H1 (cell line): ENCODE measurements around the gene ALOX15B. TPM values are rescaled to one million over a fixed set of nuclear protein-coding genes. Genes with fewer than 3 reads are reported as not detected.

ENCODE experiments used
- CTCF ChIP-seq, 3 experiments: IDR thresholded peaks; 1 replicate in 2 of 3; 2 replicates in 1 of 3; pipeline versions ENCODE4 v1.5.1 to v1.6.1; 2011; ENCODE audit warnings: low read length in 3 of 3, mild to moderate bottlenecking in 3 of 3, inconsistent platforms in 2 of 3, low read depth in 1 of 3, moderate library complexity in 1 of 3; ENCODE audit not compliant: insufficient read depth in 1 of 3; ENCODE audit errors: control extremely low read depth in 1 of 3
- SAP30 ChIP-seq: fragments of 300-600 bp; sonication (generic); IDR thresholded peaks from 2 replicates; pipeline ENCODE4 v1.7.1; 2012; ENCODE audit warnings: low read length, moderate library complexity, mild to moderate bottlenecking, inconsistent platforms; ENCODE audit not compliant: insufficient read depth, insufficient replicate concordance
- polyA plus RNA-seq, 7 experiments: library from polyadenylated mRNA; depleted of rRNA in 3 of 7; stranded (reverse) in 5 of 7; unstranded in 2 of 7; fragments of >200 nt in 5 of 7; fragments of 200-250 nt in 2 of 7; gene quantifications; 1 replicate in 5 of 7; 2 replicates in 1 of 7; 4 replicates in 1 of 7; pipeline versions ENCODE4 v1.2.1 to v1.2.3, GENCODE V29; 2011 to 2013; ENCODE audit warnings: missing spikeins in 2 of 7, mixed read lengths in 2 of 7
- total RNA-seq: library from RNA; stranded (reverse); fragmentation: NEBNext Ultra II Directional; extraction: Animal tissue kit (Norgen Biotek cat#: 25700); gene quantifications from 2 replicates; pipeline ENCODE4 v1.2.1, GENCODE V29; 2021

ALOX15B gene
- total and polyA plus RNA-seq, 2 of the 8 experiments (the other 6 are each of a cell fraction or from before 2014, with no cell fraction given): 0.63 to 0.91 TPM

GRCh38 chr17:8069587-8069860, 30.7 kb downstream of the ALOX15B start (continued):
- TF ChIP-seq CTCF (IDR thresholded peaks at IDR 0.05; ENCODE audit: control extremely low read depth in 1 of 3, insufficient read depth in 1 of 3, low read depth in 1 of 3, low read length in 3 of 3) (no peak), SAP30 (no peak)
- TF ChIP-seq, all 59 proteins: peak for 0
